Measurements from ENCODE around the gene UBE3D. TPM values are rescaled to one million over a fixed set of nuclear protein-coding genes. Genes with fewer than 3 reads are reported as not detected.

UBE3D gene
- total RNA-seq, 4 donors from 2014 or later, result 0.82 to 4.6 (median 3.2) TPM

- DNase-seq, result no peak
- no peak for ATAC-seq
- intact Hi-C loops (cut with DNase I; ENCODE audit: low total_unique reads) (no loop called here), in situ Hi-C loops (cut with MboI; ENCODE audit: low sequenced_read_pairs in 4 of 4) (no loop called here)
- Histone ChIP-seq H3K36me3 (no peaks in the 10 kb centered on the region), H3K4me1 (no peaks in the 10 kb centered on the region), H3K4me3 (no peak overlapping the region), H3K9me3 (no peaks in the 10 kb centered on the region), H3K27me3 (no peaks in the 10 kb centered on the region), H3K27ac (no peak overlapping the region)
- TF ChIP-seq CTCF (IDR thresholded peaks at IDR 0.05 in 4 of 5, conservative IDR thresholded peaks at IDR 0.05 in 1 of 5), result no peak
- TF ChIP-seq POLR2A (IDR thresholded peaks at IDR 0.05), result no peak
Observed at GRCh38 chr6:82877213-82878195, 188.1 kb downstream of the UBE3D start.

GRCh38 chr6:82875573-82876185, 190.0 kb downstream of the UBE3D start:
- H3K27me3 ChIP-seq, result no peaks in the 10 kb centered on the region
- TF ChIP-seq CTCF (IDR thresholded peaks at IDR 0.05 in 4 of 5, conservative IDR thresholded peaks at IDR 0.05 in 1 of 5), result no peak
- TF ChIP-seq POLR2A (IDR thresholded peaks at IDR 0.05), result no peak
- intact Hi-C loops (cut with DNase I; ENCODE audit: low total_unique reads) (no loop called here), in situ Hi-C loops (cut with MboI; ENCODE audit: low sequenced_read_pairs in 4 of 4) (no loop called here)
- no peaks in the 10 kb centered on the region for H3K36me3 ChIP-seq
- H3K4me3 ChIP-seq, result no peak overlapping the region
- ATAC-seq, result peak in 1 of 2 donors; percentile 36
- H3K9me3 ChIP-seq, result no peaks in the 10 kb centered on the region
- no peak for DNase-seq
- no peaks in the 10 kb centered on the region for H3K4me1 ChIP-seq
- no peak overlapping the region for H3K27ac ChIP-seq

GRCh38 chr6:82874867-82875266, 190.8 kb downstream of the UBE3D start:
- H3K27me3 ChIP-seq, result no peaks in the 10 kb centered on the region

GRCh38 chr6:82872185-82872584, 193.5 kb downstream of the UBE3D start:
- TF ChIP-seq POLR2A (IDR thresholded peaks at IDR 0.05) (no peak), CTCF (IDR thresholded peaks at IDR 0.05 in 4 of 5, conservative IDR thresholded peaks at IDR 0.05 in 1 of 5) (no peak)
- ATAC-seq, result no peak
- in situ Hi-C loops (cut with MboI; ENCODE audit: low sequenced_read_pairs in 4 of 4), result no loop called here
- Histone ChIP-seq H3K27me3 (no peaks in the 10 kb centered on the region), H3K4me3 (no peak overlapping the region), H3K27ac (no peak overlapping the region), H3K4me1 (no peaks in the 10 kb centered on the region), H3K36me3 (no peaks in the 10 kb centered on the region), H3K9me3 (no peaks in the 10 kb centered on the region)
- intact Hi-C loops (cut with DNase I; ENCODE audit: low total_unique reads), result no loop called here
- no peak for DNase-seq

More at GRCh38 chr6:82874867-82875266, 190.8 kb downstream of the UBE3D start:
- no peak for DNase-seq
- intact Hi-C loops (cut with DNase I; ENCODE audit: low total_unique reads) (no loop called here), in situ Hi-C loops (cut with MboI; ENCODE audit: low sequenced_read_pairs in 4 of 4) (no loop called here)
- no peaks in the 10 kb centered on the region for H3K36me3 ChIP-seq
- H3K4me1 ChIP-seq, result no peaks in the 10 kb centered on the region
- no peak overlapping the region for H3K4me3 ChIP-seq
- no peak overlapping the region for H3K27ac ChIP-seq
- no peaks in the 10 kb centered on the region for H3K9me3 ChIP-seq
- ATAC-seq, result no peak
- TF ChIP-seq POLR2A (IDR thresholded peaks at IDR 0.05) (no peak), CTCF (IDR thresholded peaks at IDR 0.05 in 4 of 5, conservative IDR thresholded peaks at IDR 0.05 in 1 of 5) (no peak)
